H1 (cell line): ENCODE results near the gene IGFBP3. TPM values are rescaled to one million over a fixed set of nuclear protein-coding genes. Genes with fewer than 3 reads are reported as not detected.

Source experiments
- CTCF ChIA-PET: fragments of 300-600 bp; sonication (Branson Sonifier 250); formaldehyde crosslinking; loops from one replicate; lab custom pipeline; 2021; ENCODE audit not compliant: partially characterized antibody; lab: Charles Lee
- POLR2A ChIA-PET: fragments of 300-600 bp; sonication (Branson Sonifier 250); formaldehyde crosslinking; loops from one replicate; lab custom pipeline; 2021; ENCODE audit warnings: inconsistent platforms; ENCODE audit not compliant: partially characterized antibody; lab: Charles Lee
- DNase-seq, 2 experiments: peaks; one replicate each; pipeline versions ENCODE4 v3.0.0 to v3.0.0-alpha.2; 2010 to 2022; ENCODE audit warnings: low spot score in 2 of 2, low read depth in 1 of 2, mixed read lengths in 1 of 2
- FAIRE-seq: peaks from 2 replicates; lab custom pipeline; 2011; peaks lifted over from hg19 to GRCh38; lab: Jason Lieb, UNC
- H2AFZ ChIP-seq: 2 replicates; pipeline ENCODE4 v1.8.1; 2012; ENCODE audit warnings: low read length, inconsistent platforms
- H2AK5ac ChIP-seq: 2 replicates; pipeline ENCODE4 v1.6.1; 2013; ENCODE audit warnings: low read depth, low read length
- H2BK120ac ChIP-seq: replicated peaks from 2 replicates; pipeline ENCODE3; 2013; ENCODE audit warnings: low read depth, low read length, inconsistent platforms
- H2BK12ac ChIP-seq: 2 replicates; pipeline ENCODE4 v1.6.1; 2013; ENCODE audit warnings: low read depth, low read length
- H2BK15ac ChIP-seq: 2 replicates; pipeline ENCODE4 v1.6.1; 2013; ENCODE audit warnings: low read length
- H2BK20ac ChIP-seq: 2 replicates; pipeline ENCODE4 v1.6.1; 2013; ENCODE audit warnings: low read length
- H2BK5ac ChIP-seq: 2 replicates; pipeline ENCODE4 v1.6.1; 2013; ENCODE audit warnings: low read depth, low read length
- H3K14ac ChIP-seq: 2 replicates; pipeline ENCODE4 v1.6.1; 2013; ENCODE audit warnings: inconsistent platforms; ENCODE audit not compliant: insufficient read length
- H3K18ac ChIP-seq: 2 replicates; pipeline ENCODE4 v1.6.1; 2013; ENCODE audit warnings: low read length; ENCODE audit errors: extremely low read depth
- H3K23ac ChIP-seq: 2 replicates; pipeline ENCODE4 v1.6.1; 2013; ENCODE audit warnings: inconsistent platforms; ENCODE audit not compliant: insufficient read length
- H3K23me2 ChIP-seq: 2 replicates; pipeline ENCODE4 v1.6.1; 2013; ENCODE audit warnings: low read depth, low read length
- H3K27ac ChIP-seq: 2 replicates; pipeline ENCODE4 v1.6.1; 2011; ENCODE audit warnings: low read depth, low read length, inconsistent platforms
- H3K27me3 ChIP-seq, 4 experiments: replicated peaks in 1 of 4; 1 replicate in 1 of 4; 2 replicates in 3 of 4; pipeline versions ENCODE4 v1.6.1 to v1.8.1; 2011 to 2013; ENCODE audit warnings: low read length in 3 of 4, mild to moderate bottlenecking in 3 of 4, inconsistent platforms in 2 of 4, mixed read lengths in 2 of 4, moderate library complexity in 1 of 4; ENCODE audit not compliant: control insufficient read depth in 3 of 4, insufficient read depth in 3 of 4; ENCODE audit errors: extremely low read depth in 1 of 4
- H3K36me3 ChIP-seq, 4 experiments: 2 replicates each; pipeline versions ENCODE4 v1.6.1 to v1.8.1; 2011 to 2013; ENCODE audit warnings: mild to moderate bottlenecking in 4 of 4, low read length in 3 of 4, moderate library complexity in 2 of 4, control low read depth in 1 of 4, inconsistent platforms in 1 of 4; ENCODE audit not compliant: insufficient read depth in 4 of 4, control insufficient read depth in 2 of 4
- H3K4ac ChIP-seq: replicated peaks from 2 replicates; pipeline ENCODE3; 2013; ENCODE audit warnings: low read length, low read depth, mixed read lengths, inconsistent platforms; ENCODE audit not compliant: insufficient read length
- H3K4me1 ChIP-seq, 4 experiments: replicated peaks in 1 of 4; 1 replicate in 1 of 4; 2 replicates in 3 of 4; pipeline versions ENCODE4 v1.6.1 to v1.8.1; 2011 to 2013; ENCODE audit warnings: low read length in 3 of 4, inconsistent platforms in 2 of 4, mixed read lengths in 1 of 4; ENCODE audit not compliant: insufficient read depth in 4 of 4, control insufficient read depth in 3 of 4
- H3K4me2 ChIP-seq, 2 experiments: 2 replicates each; pipeline versions ENCODE4 v1.6.1 to v1.8.1; 2011 to 2013; ENCODE audit warnings: low read depth in 2 of 2, low read length in 2 of 2, control low read depth in 1 of 2, inconsistent platforms in 1 of 2, mild to moderate bottlenecking in 1 of 2; ENCODE audit not compliant: insufficient read depth in 1 of 2
- H3K4me3 ChIP-seq, 4 experiments: fragments of 200-600, 300-600 bp in 1 of 4; sonication (generic), shearing (Covaris generic), sonication (Bioruptor Twin) in 1 of 4; 2 replicates each; pipeline versions ENCODE4 v1.5.1 to v1.8.1; 2011 to 2016; ENCODE audit warnings: low read length in 4 of 4, low read depth in 3 of 4, control low read depth in 2 of 4, inconsistent platforms in 2 of 4, mild to moderate bottlenecking in 2 of 4, mixed read lengths in 1 of 4, moderate library complexity in 1 of 4; ENCODE audit not compliant: insufficient read depth in 2 of 4; ENCODE audit errors: extremely low read depth in 1 of 4
- H3K56ac ChIP-seq: replicated peaks from 2 replicates; pipeline ENCODE3; 2013; ENCODE audit warnings: low read depth, mild to moderate bottlenecking, mixed read lengths, low read length, inconsistent platforms; ENCODE audit not compliant: insufficient read length
- H3K79me1 ChIP-seq: 2 replicates; pipeline ENCODE4 v1.6.1; 2013; ENCODE audit warnings: low read depth, low read length, control low read depth
- H3K79me2 ChIP-seq, 2 experiments: 2 replicates each; pipeline versions ENCODE4 v1.6.1 to v1.8.1; 2012 to 2013; ENCODE audit warnings: low read length in 2 of 2, mild to moderate bottlenecking in 2 of 2, inconsistent platforms in 1 of 2; ENCODE audit not compliant: insufficient read depth in 2 of 2, control insufficient read depth in 1 of 2
- H3K9ac ChIP-seq, 4 experiments: replicated peaks in 1 of 4; 1 replicate in 1 of 4; 2 replicates in 3 of 4; pipeline versions ENCODE4 v1.6.1 to v1.8.1; 2011 to 2013; ENCODE audit warnings: low read depth in 3 of 4, low read length in 3 of 4, control low read depth in 2 of 4, mild to moderate bottlenecking in 2 of 4, moderate library complexity in 2 of 4, inconsistent platforms in 1 of 4; ENCODE audit errors: extremely low read depth in 1 of 4
- H3K9me3 ChIP-seq, 2 experiments: 2 replicates each; pipeline versions ENCODE4 v1.6.1 to v1.8.1; 2012 to 2013; ENCODE audit warnings: mild to moderate bottlenecking in 2 of 2, moderate library complexity in 2 of 2, control low read depth in 1 of 2, inconsistent platforms in 1 of 2, low read depth in 1 of 2, low read length in 1 of 2, mixed read lengths in 1 of 2; ENCODE audit not compliant: insufficient read depth in 2 of 2
- H4K20me1 ChIP-seq, 2 experiments: replicated peaks in 1 of 2; 2 replicates each; pipeline versions ENCODE3 to v1.8.1; 2011 to 2013; ENCODE audit warnings: inconsistent platforms in 2 of 2, low read length in 2 of 2, mild to moderate bottlenecking in 1 of 2; ENCODE audit not compliant: insufficient read depth in 2 of 2, control insufficient read depth in 1 of 2
- H4K5ac ChIP-seq: 2 replicates; pipeline ENCODE4 v1.6.1; 2013; ENCODE audit warnings: low read length, low read depth, mixed read lengths, inconsistent platforms; ENCODE audit not compliant: insufficient read length
- H4K8ac ChIP-seq: 2 replicates; pipeline ENCODE4 v1.8.0; 2013; ENCODE audit warnings: mild to moderate bottlenecking, moderate library complexity, low read length, inconsistent platforms; ENCODE audit not compliant: insufficient read depth; ENCODE audit errors: extremely low read depth
- H4K91ac ChIP-seq: replicated peaks from 2 replicates; pipeline ENCODE3; 2013; ENCODE audit warnings: low read length, mixed read lengths, inconsistent platforms; ENCODE audit not compliant: insufficient read length
- ASH2L ChIP-seq: fragments of 200-600, 300-600 bp; sonication (generic); IDR thresholded peaks from one replicate; pipeline ENCODE4 v1.7.1; 2017; ENCODE audit warnings: low read length
- CTBP2 ChIP-seq: IDR thresholded peaks from 2 replicates; pipeline ENCODE4 v1.7.0; 2011; ENCODE audit warnings: borderline replicate concordance, mild to moderate bottlenecking, moderate library complexity, mixed read lengths, low read length; ENCODE audit not compliant: insufficient read depth, insufficient read length
- EGR1 ChIP-seq: IDR thresholded peaks from 2 replicates; pipeline ENCODE4 v1.6.1; 2011; ENCODE audit warnings: low read depth, low read length, borderline replicate concordance
- FOSL1 ChIP-seq: IDR thresholded peaks from 2 replicates; pipeline ENCODE4 v1.6.1; 2011; ENCODE audit warnings: mild to moderate bottlenecking, low read depth, low read length, moderate library complexity; ENCODE audit not compliant: insufficient read depth
- HDAC2 ChIP-seq, 2 experiments: fragments of 300-600 bp in 1 of 2; sonication (generic) in 1 of 2; IDR thresholded peaks; 2 replicates each; pipeline ENCODE4 v1.6.1; 2011 to 2012; ENCODE audit warnings: low read depth in 2 of 2, low read length in 2 of 2, mild to moderate bottlenecking in 2 of 2, moderate library complexity in 2 of 2, borderline replicate concordance in 1 of 2, inconsistent platforms in 1 of 2
- KDM1A ChIP-seq: fragments of 200-600, 300-600 bp; sonication (generic); IDR thresholded peaks from 2 replicates; pipeline ENCODE4 v1.7.1; 2016; ENCODE audit warnings: mild to moderate bottlenecking, low read length, borderline replicate concordance
- KDM4A ChIP-seq: IDR thresholded peaks from one replicate; pipeline ENCODE4 v1.7.1; 2012; ENCODE audit warnings: low read depth, mild to moderate bottlenecking, moderate library complexity, low read length, inconsistent platforms; ENCODE audit not compliant: severe bottlenecking
- NANOG ChIP-seq: IDR thresholded peaks from 2 replicates; pipeline ENCODE4 v1.6.1; 2011; ENCODE audit warnings: low read length, low read depth, mild to moderate bottlenecking, inconsistent platforms; ENCODE audit not compliant: insufficient read depth, poor library complexity, severe bottlenecking
- RFX5 ChIP-seq: IDR thresholded peaks from 2 replicates; pipeline ENCODE4 v1.6.1; 2011; ENCODE audit warnings: low read depth, low read length, improper control_type of control experiment, borderline replicate concordance
- SAP30 ChIP-seq: fragments of 300-600 bp; sonication (generic); IDR thresholded peaks from 2 replicates; pipeline ENCODE4 v1.7.1; 2012; ENCODE audit warnings: low read length, moderate library complexity, mild to moderate bottlenecking, inconsistent platforms; ENCODE audit not compliant: insufficient read depth, insufficient replicate concordance
- TBP ChIP-seq: IDR thresholded peaks from 2 replicates; pipeline ENCODE4 v1.6.1; 2011; ENCODE audit warnings: low read depth, low read length, improper control_type of control experiment
- YY1 ChIP-seq: IDR thresholded peaks from 2 replicates; pipeline ENCODE4 v1.6.1; 2011; ENCODE audit warnings: low read depth, mild to moderate bottlenecking, low read length
- ZNF274 ChIP-seq: IDR thresholded peaks from 2 replicates; pipeline ENCODE4 v1.7.0; 2012; ENCODE audit warnings: low read length, borderline replicate concordance; ENCODE audit errors: extremely low read depth
- WGBS, 2 experiments: shearing (Covaris generic) in 1 of 2; methylation state at CpG; one replicate each; pipeline versions ENCODE4 v1.1.6 to v1.1.7; 2013 to 2015; ENCODE audit warnings: low lambda C conversion rate in 2 of 2, mixed read lengths in 2 of 2, inconsistent platforms in 1 of 2, low coverage in 1 of 2, missing lambda C conversion rate in 1 of 2; ENCODE audit not compliant: insufficient replicate concordance in 2 of 2, insufficient coverage in 1 of 2, insufficient read length in 1 of 2; ENCODE audit errors: extremely low coverage in 1 of 2, missing lambda C conversion rate in 1 of 2; 5-methylcytosine and 5-hydroxymethylcytosine counted together
- polyA plus RNA-seq, 7 experiments: library from polyadenylated mRNA; depleted of rRNA in 3 of 7; stranded (reverse) in 5 of 7; unstranded in 2 of 7; fragments of >200 nt in 5 of 7; fragments of 200-250 nt in 2 of 7; gene quantifications; 1 replicate in 5 of 7; 2 replicates in 1 of 7; 4 replicates in 1 of 7; pipeline versions ENCODE4 v1.2.1 to v1.2.3, GENCODE V29; 2011 to 2013; ENCODE audit warnings: missing spikeins in 2 of 7, mixed read lengths in 2 of 7
- total RNA-seq: library from RNA; stranded (reverse); fragmentation: NEBNext Ultra II Directional; extraction: Animal tissue kit (Norgen Biotek cat#: 25700); gene quantifications from 2 replicates; pipeline ENCODE4 v1.2.1, GENCODE V29; 2021

Gene IGFBP3
- total and polyA plus RNA-seq, 2 of the 8 experiments (the other 6 are each of a cell fraction or from before 2014, with no cell fraction given): 5.5 to 12.1 TPM

GRCh38 chr7:45897042-45897690, 23.9 kb downstream of the IGFBP3 start:
- peaks cover 0 to 4% (median 0%) of the 10 kb centered on the region in 4 experiments; a peak in 2 of 7 replicates for H3K27me3 ChIP-seq
- no peaks in the 10 kb centered on the region for H3K36me3 ChIP-seq
- H3K23ac ChIP-seq: no peak overlapping the region
- H4K8ac ChIP-seq: no peak overlapping the region
- 100% methylated on average over 1 of the region's 1 CpG; no CpG with 5 or more reads in 1 of the 2 experiments for WGBS, 2 experiments
- no peak overlapping the region for H3K14ac ChIP-seq
- no peaks in the 10 kb centered on the region for H3K79me1 ChIP-seq
- H3K18ac ChIP-seq: no peak overlapping the region
- no peaks in the 10 kb centered on the region for H4K20me1 ChIP-seq
- H2AFZ ChIP-seq: no peak overlapping the region
- no peak overlapping the region for H4K91ac ChIP-seq
- DNase-seq (no peak), FAIRE-seq (no peak)
- no peaks in the 10 kb centered on the region for H3K79me2 ChIP-seq
- no peak overlapping the region for H2AK5ac ChIP-seq
- no peak overlapping the region for H4K5ac ChIP-seq
- no peak overlapping the region for H3K56ac ChIP-seq
- no peak overlapping the region for H3K27ac ChIP-seq
- no peak overlapping the region for H3K4me3 ChIP-seq
- H3K9ac ChIP-seq: no peak overlapping the region
- H3K9me3 ChIP-seq: no peaks in the 10 kb centered on the region
- H3K4me1 ChIP-seq: no peaks in the 10 kb centered on the region
- ChIA-PET POLR2A (no interaction called here), CTCF (no interaction called here)
- H2BK5ac ChIP-seq: no peak overlapping the region
- H3K4ac ChIP-seq: no peak overlapping the region
- no peak overlapping the region for H2BK20ac ChIP-seq
- H3K23me2 ChIP-seq: no peaks in the 10 kb centered on the region
- no peak overlapping the region for H2BK15ac ChIP-seq
- H2BK120ac ChIP-seq: no peak overlapping the region
- no peak overlapping the region for H3K4me2 ChIP-seq
- H2BK12ac ChIP-seq: no peak overlapping the region
- TF ChIP-seq RFX5 (no peak), YY1 (no peak), HDAC2 (IDR thresholded peaks at IDR 0.05; ENCODE audit: borderline replicate concordance in 1 of 2, low read depth in 2 of 2, low read length in 2 of 2) (no peak), FOSL1 (no peak), TBP (no peak), KDM4A (no peak), CTBP2 (no peak), KDM1A (no peak), ZNF274 (no peak), ASH2L (no peak), EGR1 (no peak), SAP30 (no peak), NANOG (no peak)
